ENCODE results near the gene MSTO1. TPM values are rescaled to one million over a fixed set of nuclear protein-coding genes. Genes with fewer than 3 reads are reported as not detected.
A peak's percentile ranks its signal among the peaks of the same experiment; 100 is the strongest.
"Not testable (repeated sequence)": the region's sequence is repeated elsewhere in the genome, so short reads cannot be mapped to it uniquely, and the experiment has no call there.

The MSTO1 gene
- total RNA-seq, 1 experiment from 2014 or later = 61.7 TPM

GRCh38 chr1:155590516-155591247 is 19.3 kb upstream of the MSTO1 start:
- TF ChIP-seq ZNF423 (CRISPR knock-in tag; IDR thresholded peaks at IDR 0.05) = 0 out of 2 replicates have a peak, but pooled peaks have one; percentile 18
- H3K4me1 Mint-ChIP-seq; H3K27me3 Mint-ChIP-seq (ENCODE audit: low read depth); DNase-seq (ENCODE audit: low spot score); H3K36me3 Mint-ChIP-seq; H3K4me3 Mint-ChIP-seq; POLR2A ChIA-PET; H3K27ac Mint-ChIP-seq; ATAC-seq; H3K9me3 Mint-ChIP-seq: not testable (repeated sequence)
- CTCF ChIA-PET = interaction anchor here (1.4 kb wide), 1 partner anchor 20 kb away, joined by 3 read pairs; no protein-coding TSS in a partner anchor

GRCh38 chr1:155591770-155592169 is 18.2 kb upstream of the MSTO1 start:
- CTCF ChIA-PET = no interaction called here

GRCh38 chr1:155595877-155596474 is 14.0 kb upstream of the MSTO1 start:
- DNase-seq (ENCODE audit: low spot score); H3K27ac Mint-ChIP-seq; POLR2A ChIA-PET; H3K36me3 Mint-ChIP-seq; H3K9me3 Mint-ChIP-seq; H3K27me3 Mint-ChIP-seq (ENCODE audit: low read depth); H3K4me3 Mint-ChIP-seq; ATAC-seq: not testable (repeated sequence)
- peaks cover 21% of the 10 kb centered on the region for H3K4me1 Mint-ChIP-seq
- CTCF ChIA-PET = interaction anchor here (1.1 kb wide), 1 partner anchor 345 kb away, joined by 4 read pairs; no protein-coding TSS in a partner anchor

More at GRCh38 chr1:155591770-155592169, 18.2 kb upstream of the MSTO1 start:
- no peaks in the 10 kb centered on the region for H3K36me3 Mint-ChIP-seq
- H3K27ac Mint-ChIP-seq = peak overlapping the region; percentile 68; the same call in 1 of the 2 replicates
- no peaks in the 10 kb centered on the region for H3K9me3 Mint-ChIP-seq
- H3K4me3 Mint-ChIP-seq = no peak overlapping the region
- DNase-seq (ENCODE audit: low spot score) (no peak), ATAC-seq (peak; percentile 58)
- TF ChIP-seq CTCF (IDR thresholded peaks at IDR 0.05) = peak; percentile 40
- TF ChIP-seq CREM (CRISPR knock-in tag; IDR thresholded peaks at IDR 0.05) = no peak
- no peak for TF ChIP-seq GABPB1 (CRISPR knock-in tag; IDR thresholded peaks at IDR 0.05)
- 0 out of 2 replicates have a peak, but pooled peaks have one; percentile 72 for TF ChIP-seq ZNF121 (CRISPR knock-in tag; IDR thresholded peaks at IDR 0.05)
- TF ChIP-seq, protein P1, sequence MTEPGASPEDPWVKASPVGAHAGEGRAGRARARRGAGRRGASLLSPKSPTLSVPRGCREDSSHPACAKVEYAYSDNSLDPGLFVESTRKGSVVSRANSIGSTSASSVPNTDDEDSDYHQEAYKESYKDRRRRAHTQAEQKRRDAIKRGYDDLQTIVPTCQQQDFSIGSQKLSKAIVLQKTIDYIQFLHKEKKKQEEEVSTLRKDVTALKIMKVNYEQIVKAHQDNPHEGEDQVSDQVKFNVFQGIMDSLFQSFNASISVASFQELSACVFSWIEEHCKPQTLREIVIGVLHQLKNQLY (CRISPR knock-in tag; IDR thresholded peaks at IDR 0.05) = no peak
- TF ChIP-seq IRF2 (CRISPR knock-in tag; IDR thresholded peaks at IDR 0.05; ENCODE audit: borderline replicate concordance, low read depth) = no peak
- no peaks in the 10 kb centered on the region for H3K27me3 Mint-ChIP-seq (ENCODE audit: low read depth)
- no peaks in the 10 kb centered on the region for H3K4me1 Mint-ChIP-seq
- POLR2A ChIA-PET = no interaction called here

DNA sequence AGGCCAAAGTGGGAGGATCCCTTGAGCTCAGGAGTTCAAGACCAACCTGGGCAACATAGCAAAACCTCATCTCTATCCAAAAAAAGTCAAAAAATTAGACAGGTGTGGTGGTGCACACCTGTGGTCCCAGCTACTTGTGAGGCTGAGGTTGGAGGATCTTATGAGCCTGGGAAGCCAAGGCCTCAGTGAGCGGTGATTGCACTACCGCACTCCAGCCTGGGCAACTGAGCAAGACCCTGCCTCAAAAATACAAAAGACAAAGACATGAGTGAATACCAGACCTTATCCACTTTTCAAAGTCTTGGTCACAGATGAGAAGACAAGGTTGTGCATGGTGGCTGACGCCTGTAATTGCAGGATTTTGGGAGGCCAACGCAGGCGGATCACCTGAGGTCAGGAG is 13.2 kb upstream of the MSTO1 start:
- no peaks in the 10 kb centered on the region for H3K9me3 Mint-ChIP-seq
- POLR2A ChIA-PET = no interaction called here
- TF ChIP-seq JUN (CRISPR knock-in tag; IDR thresholded peaks at IDR 0.05) = no peak
- no peak for TF ChIP-seq MXD4 (CRISPR knock-in tag; IDR thresholded peaks at IDR 0.05; ENCODE audit: borderline replicate concordance)
- TF ChIP-seq ZNF317 (CRISPR knock-in tag; IDR thresholded peaks at IDR 0.05; ENCODE audit: borderline replicate concordance, low read depth) = no peak
- TF ChIP-seq CREM (CRISPR knock-in tag; IDR thresholded peaks at IDR 0.05) = no peak
- TF ChIP-seq GABPB1 (CRISPR knock-in tag; IDR thresholded peaks at IDR 0.05) = no peak
- no peak for TF ChIP-seq E2F5 (CRISPR knock-in tag; IDR thresholded peaks at IDR 0.05)
- no peak for TF ChIP-seq CREB1 (CRISPR knock-in tag; IDR thresholded peaks at IDR 0.05)
- no peak for TF ChIP-seq TEAD4 (CRISPR knock-in tag; IDR thresholded peaks at IDR 0.05)
- TF ChIP-seq, protein P2, sequence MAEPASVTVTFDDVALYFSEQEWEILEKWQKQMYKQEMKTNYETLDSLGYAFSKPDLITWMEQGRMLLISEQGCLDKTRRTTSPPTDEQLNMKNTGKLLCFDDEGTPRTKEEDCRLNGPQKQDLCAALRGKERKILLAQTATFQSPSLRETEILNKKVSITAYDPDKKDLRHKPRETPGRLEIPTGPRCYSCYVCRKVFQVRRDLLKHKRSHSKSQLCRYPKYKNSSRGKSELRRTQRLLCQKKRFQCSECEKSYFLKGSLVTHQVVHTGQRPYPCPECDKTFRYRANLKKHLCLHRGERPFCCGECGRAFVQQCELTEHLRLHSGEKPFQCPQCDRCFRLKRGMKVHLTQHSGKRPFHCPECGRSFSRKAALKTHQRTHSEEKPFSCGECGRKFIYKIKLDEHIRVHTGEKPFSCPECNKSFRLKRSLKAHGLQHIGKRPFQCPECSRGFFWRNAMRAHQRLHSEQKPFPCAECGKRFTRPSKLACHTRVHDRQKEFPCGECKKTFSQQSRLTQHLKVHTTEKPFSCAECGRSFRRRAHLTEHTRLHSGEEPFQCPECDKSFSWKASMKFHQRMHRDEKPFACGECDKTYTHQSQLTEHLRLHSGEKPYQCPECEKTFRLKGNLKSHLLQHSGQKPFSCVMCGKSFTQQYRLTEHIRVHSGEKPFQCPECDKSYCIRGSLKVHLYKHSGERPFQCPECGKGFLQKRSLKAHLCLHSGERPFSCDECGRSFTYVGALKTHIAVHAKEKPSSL (CRISPR knock-in tag; conservative IDR thresholded peaks at IDR 0.05) = no peak
- TF ChIP-seq, protein P3, sequence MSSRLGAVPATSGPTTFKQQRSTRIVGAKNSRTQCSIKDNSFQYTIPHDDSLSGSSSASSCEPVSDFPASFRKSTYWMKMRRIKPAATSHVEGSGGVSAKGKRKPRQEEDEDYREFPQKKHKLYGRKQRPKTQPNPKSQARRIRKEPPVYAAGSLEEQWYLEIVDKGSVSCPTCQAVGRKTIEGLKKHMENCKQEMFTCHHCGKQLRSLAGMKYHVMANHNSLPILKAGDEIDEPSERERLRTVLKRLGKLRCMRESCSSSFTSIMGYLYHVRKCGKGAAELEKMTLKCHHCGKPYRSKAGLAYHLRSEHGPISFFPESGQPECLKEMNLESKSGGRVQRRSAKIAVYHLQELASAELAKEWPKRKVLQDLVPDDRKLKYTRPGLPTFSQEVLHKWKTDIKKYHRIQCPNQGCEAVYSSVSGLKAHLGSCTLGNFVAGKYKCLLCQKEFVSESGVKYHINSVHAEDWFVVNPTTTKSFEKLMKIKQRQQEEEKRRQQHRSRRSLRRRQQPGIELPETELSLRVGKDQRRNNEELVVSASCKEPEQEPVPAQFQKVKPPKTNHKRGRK (CRISPR knock-in tag; IDR thresholded peaks at IDR 0.05; ENCODE audit: borderline replicate concordance) = no peak
- TF ChIP-seq ATF6 (CRISPR knock-in tag; IDR thresholded peaks at IDR 0.05) = no peak
- no peak for TF ChIP-seq ZNF219 (CRISPR knock-in tag; IDR thresholded peaks at IDR 0.05; ENCODE audit: borderline replicate concordance)
- no peak for TF ChIP-seq TCF7 (CRISPR knock-in tag; IDR thresholded peaks at IDR 0.05; ENCODE audit: low read depth)

More for the DNA sequence above, 13.2 kb upstream of the MSTO1 start:
- DNase-seq (ENCODE audit: low spot score) (no peak), ATAC-seq (no peak)
- no peak overlapping the region for H3K27ac Mint-ChIP-seq
- H3K4me3 Mint-ChIP-seq = no peak overlapping the region
- CTCF ChIA-PET = interaction anchor here (1.1 kb wide), 1 partner anchor 346 kb away, joined by 4 read pairs; no protein-coding TSS in a partner anchor
- H3K4me1 Mint-ChIP-seq = peaks cover 21% of the 10 kb centered on the region
- H3K36me3 Mint-ChIP-seq = no peaks in the 10 kb centered on the region
- no peaks in the 10 kb centered on the region for H3K27me3 Mint-ChIP-seq (ENCODE audit: low read depth)

Measured in WTC11 (cell line).